SW480 (cell line): ENCODE data around the gene PLXNA4.

ENCODE experiments used
- DNase-seq: peaks from one replicate; pipeline ENCODE4 v3.0.0-alpha.2; 2016; ENCODE audit warnings: low spot score

PLXNA4 gene

DNA sequence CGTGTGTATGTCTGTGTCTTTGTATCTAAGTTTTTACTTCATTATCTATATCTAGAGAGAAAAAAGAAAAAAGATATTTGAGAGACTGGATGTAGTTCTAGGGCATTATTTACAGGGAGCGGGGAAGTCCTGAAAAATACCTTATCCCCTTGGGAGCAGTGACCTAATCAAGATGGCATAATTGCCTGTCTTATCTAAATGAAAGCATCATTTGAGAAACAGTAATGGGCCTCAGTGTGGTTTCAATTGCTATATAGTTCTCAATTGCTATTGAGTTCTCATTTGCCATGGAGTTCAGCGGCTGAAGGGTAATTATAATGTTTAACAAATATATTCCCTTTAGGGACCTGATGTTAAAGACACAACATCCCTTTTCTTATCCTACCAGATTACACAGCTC lies 216.5 kb downstream of the PLXNA4 start:
- no peak for DNase-seq

DNA sequence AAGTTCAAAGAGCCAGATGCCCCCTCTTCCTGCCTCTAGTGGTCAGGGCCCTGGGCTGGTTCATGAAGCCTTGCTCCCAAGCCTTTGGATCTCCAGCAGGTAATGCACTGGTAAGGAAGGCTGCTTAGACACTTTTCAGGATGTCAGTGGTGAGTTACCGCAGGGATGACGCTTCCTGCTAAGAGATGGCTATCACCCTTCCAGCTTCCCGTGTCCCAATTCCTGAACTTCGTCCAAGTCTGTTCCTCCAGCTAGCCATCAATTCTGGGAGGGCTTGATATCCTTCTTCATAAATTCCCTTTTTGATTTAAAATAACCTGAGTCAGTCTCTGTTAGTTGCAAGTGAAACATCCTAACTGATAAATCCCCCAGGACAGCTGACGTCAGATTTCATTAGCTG lies 221.2 kb downstream of the PLXNA4 start:
- no peak for DNase-seq

DNA sequence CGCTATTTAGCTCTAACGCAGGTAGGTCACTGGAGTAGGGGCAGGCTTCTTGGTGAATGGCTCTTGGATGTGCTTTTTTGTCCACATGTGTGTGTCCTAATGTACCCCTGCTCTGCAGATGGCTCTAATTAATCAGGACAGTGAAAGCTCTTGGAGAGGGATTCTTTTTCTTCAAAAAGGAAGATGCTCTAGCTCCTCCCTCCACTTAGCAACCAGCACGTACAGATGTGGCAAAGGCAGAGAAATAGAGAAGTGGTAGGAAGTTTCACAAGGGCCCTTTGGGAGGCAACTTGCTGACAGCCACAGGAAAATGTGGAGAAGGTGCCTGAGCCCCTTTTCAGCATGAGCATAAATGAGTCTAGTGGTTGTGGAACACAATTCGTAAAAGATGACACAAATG lies 221.7 kb downstream of the PLXNA4 start:
- no peak for DNase-seq

DNA sequence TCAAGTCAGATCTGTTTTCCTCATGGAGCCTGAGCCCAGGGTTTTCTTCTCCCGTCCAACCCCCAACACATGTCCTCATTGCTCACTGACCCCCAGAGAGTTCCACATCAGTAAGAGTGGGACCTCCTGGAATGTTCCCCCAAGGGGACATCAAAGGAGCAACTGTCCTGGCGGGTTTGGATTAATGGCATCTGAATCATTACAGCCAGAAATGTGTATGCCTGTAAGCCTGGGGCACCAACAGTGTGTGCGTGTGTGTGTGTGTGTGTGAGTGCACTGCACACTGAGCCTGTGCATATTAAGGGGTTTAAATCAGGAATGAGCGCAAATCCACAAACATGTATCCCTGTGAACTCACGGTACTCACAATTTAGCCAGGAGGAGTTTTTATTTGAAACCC lies 222.3 kb downstream of the PLXNA4 start:
- no peak for DNase-seq

DNA sequence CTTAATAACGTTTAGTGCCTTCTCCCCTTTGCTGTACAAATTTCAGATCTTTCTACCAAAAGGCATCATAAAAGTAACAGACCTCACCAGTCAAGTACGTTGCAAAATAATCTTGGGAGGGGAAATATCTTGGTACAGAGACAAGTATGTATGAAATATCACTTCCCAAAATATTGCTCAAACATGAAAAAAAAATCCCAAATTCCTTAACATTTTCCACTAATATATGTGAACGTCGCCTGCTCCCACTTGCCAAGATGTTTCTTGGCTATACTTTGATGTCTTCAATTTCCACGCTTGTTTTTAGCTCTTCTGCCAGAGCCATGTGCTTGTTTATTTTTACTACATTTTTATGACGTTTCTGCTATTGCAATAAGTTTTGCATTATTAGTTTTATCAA lies 223.5 kb downstream of the PLXNA4 start:
- no peak for DNase-seq

DNA sequence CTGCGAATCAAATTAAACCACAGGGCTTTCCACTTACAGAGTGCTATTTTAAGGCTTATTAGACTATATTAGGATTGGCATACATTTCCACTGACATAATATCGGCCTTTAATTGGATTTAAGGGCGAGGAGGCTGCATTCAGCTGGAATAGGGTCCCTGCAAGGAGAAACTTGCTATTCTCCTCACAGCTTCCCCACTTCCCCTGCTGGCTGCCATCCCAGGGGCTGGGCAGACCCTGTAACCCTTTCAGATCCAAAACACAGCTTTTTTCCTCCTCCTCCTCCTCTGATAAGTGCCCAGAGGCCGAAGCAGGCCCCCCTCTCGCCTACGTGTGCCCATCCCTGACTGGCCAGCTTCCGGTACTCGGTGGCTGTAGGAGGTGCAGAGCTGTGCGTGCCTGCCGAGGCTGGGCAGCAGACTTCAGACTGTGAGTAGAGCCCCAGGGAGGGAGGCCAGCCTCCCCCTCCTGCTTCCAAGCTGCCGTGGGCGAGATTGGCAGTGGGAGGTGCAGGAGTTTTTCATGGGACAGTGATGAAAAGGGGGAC lies 224.2 kb downstream of the PLXNA4 start:
- no peak for DNase-seq

DNA sequence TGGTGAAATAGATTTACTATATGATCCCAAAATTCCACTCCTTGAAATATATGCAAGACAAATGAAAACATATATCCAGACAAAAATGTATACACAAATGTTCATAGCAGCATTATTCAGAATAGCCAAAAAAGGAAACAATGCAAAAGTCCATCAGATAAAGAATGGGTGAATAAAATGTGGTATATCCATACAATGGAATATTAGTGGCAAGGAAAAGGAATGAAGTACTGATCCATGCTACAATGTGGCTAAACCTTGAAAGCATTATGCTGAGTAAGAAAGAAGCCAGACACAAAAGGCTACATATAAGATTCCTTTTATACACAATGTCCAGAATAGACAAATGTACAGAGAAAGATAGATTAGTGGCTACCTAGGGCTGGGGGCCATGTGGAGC lies 225.5 kb downstream of the PLXNA4 start:
- no peak for DNase-seq

DNA sequence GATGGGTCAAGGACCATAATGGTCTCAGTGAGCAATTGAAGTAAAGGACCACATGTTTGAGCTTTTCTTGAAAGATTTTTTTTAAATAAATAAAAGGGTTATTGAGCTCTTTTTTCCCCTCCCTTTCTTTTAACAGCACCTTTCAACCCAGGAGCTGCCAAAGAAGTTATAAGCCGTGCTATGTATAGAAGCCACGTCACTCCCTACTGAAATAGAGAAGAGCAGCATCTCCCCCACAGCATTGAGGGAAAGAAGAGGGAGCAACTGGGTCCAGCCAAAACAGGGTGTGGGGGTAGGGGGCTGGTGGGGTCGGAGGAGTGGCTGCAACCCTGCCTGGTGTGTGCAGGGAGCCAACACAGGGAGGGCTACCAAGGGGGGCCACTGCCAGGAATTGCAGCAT lies 227.2 kb downstream of the PLXNA4 start:
- DNase-seq: no peak

DNA sequence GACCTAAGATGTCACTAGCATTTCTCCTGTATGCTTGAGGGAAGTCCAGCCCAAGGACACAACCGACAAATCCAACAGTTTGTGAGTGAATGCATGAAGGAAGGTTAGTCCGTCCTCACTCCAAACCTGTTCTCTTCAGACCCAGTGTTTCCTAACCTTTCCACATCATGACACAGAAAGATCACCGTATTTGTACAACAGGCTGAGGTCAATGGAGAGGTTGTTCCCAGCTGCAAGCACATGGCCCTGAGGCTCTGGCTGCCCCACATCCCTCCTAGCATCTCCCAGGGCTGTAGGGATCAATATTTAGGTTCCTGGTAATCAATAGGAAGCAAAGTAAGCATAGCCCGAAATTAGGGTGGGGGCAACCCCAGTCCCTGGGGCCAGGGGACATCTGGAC lies 227.9 kb downstream of the PLXNA4 start:
- no peak for DNase-seq

DNA sequence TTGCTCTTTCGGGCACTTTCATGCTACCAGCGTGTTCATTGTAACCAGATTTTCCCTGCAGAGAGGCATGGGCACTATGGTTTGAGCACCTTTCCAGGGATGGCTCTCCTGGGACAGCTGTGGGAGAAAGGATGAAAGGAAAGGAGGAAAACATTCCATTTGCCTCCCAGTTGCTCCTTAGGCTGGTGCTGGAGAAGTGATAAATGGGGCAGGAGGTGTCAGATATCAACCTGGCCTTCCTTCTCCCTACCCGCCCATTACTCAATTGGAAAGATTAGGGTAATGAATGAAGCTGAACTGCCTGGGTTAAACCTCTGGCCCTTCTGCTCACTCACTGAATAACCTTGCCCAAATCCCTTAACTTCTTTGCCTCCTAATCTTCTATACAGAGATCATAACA lies 228.4 kb downstream of the PLXNA4 start:
- DNase-seq: no peak

DNA sequence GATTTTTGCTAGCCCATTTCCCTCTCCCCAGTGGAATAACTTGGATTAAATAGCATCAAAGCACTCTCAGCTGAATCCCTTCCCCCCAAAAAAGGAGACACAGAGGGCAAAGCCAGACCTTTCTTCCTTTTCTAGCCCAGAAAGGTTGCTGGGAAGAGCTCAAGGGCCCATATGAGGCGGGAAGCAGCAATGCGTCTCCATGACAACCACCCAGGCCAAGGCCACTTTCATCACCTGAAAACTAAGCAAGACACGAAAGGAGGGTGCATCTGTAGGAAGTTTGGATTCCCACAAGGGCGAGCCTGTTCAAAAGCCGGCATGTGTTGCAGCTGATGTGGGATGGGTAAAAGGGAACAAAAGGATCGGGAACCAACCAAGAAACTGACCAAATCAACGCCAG lies 229.1 kb downstream of the PLXNA4 start:
- no peak for DNase-seq

DNA sequence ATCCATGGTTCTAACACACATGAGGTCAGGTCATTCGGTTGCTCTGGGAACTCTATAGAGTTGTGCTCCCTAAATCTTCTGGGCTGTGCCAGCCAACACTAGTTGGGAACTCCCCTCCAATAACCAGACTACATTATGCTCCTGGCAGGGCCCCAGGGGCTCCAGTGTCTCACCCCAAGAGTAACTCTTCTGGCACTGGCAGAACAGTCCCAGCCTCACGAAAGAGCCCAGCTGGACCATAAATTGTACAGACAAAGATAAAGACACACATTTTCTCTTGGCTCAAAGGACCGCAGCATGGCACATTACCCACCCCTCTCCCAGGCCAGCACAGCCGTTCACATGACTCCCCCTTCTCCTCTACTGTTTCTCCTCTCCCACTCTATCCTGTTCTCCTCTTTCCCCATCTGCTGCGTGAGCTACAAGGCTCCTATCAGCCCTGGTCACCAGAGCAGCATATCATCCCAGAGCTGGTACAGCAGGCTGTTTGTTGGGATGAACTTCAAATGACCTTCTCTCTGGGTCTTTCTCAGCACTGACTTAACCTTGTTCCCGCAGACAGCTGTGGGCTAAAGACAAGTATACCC lies 230.6 kb downstream of the PLXNA4 start:
- DNase-seq: no peak

DNA sequence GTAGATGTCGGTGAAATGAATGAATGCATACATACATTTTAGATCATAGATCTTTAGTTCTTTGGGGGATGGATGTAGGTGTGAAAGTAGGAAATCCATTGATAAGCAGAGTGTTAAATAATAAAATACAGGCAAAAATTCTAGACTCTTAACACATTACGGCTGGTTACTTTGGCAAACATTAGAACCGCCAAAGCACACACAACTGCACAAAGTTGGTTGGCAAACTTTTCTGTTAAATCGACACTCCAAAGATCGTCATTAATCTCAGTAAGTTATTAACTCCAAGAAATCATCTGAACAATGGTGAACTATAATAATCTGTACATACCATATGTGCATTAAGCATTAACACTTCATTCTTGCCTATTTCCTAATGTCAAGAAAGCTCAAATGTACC lies 231.2 kb downstream of the PLXNA4 start:
- no peak for DNase-seq

DNA sequence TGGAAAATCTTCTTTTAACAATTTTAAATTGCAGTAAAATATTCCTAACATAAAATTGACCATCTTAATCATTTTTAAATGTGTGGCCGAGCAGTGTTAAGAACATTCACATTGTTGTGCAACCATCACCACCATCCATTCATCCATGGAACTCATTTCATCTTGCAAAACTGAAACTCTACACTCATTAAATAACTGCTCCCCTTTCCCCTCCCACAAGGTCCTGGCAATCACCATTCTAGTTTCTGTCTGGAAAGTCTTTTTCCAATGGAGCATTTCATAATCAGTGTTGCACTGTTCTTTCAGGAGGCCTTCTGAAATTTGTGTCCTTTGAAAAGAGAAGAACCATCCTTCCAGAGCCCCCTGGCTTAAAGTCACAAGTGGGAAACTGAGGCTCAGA lies 233.1 kb downstream of the PLXNA4 start:
- DNase-seq: no peak

DNA sequence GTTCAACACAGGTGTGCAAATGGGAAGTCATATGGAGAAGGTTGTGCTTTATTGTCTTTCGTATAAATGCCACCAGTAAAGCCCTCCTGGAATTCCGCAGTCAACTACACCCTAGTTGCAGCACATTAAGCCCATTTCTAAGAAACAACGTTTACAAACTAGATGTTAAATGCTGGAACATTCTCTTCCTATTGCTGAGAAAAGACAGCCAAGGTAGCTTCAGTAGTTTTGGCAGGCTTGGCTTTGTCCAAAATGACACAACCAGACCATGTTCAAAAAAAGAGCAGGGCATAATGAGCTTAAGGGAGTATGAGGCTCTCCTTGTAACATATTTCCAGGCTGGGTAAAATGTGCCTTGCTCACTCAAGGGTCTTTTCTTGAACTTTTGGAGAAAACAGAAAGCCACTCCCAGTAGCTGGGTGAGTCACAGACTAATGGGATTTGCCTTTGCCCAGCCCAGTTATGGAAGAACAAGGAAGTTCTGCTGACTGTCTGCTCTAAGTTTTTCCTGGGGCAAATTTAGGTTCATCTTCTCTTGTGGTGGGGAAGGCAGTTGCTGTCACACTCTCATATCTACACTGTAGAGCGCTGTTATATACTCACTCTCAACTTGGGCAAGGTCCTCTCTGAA lies 238.7 kb downstream of the PLXNA4 start:
- no peak for DNase-seq

DNA sequence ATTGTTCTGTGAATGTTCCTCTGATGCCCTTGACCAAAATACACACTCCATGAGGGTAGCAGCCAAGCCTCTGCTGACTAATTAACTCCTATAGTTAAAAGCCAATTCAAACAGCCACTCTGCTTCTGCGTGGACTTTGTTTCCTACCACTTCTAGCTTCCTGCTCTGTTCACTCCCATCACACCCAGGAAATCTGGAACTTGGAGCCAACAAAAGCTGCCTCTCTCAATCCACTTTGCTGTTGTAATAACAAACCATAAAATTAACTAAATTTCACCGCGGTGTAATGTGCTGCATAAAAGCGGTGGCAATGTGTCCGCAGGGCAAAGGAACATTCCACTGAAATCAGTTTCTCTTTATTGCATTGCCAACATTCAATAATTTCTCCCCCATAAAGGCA lies 239.5 kb downstream of the PLXNA4 start:
- DNase-seq: no peak

DNA sequence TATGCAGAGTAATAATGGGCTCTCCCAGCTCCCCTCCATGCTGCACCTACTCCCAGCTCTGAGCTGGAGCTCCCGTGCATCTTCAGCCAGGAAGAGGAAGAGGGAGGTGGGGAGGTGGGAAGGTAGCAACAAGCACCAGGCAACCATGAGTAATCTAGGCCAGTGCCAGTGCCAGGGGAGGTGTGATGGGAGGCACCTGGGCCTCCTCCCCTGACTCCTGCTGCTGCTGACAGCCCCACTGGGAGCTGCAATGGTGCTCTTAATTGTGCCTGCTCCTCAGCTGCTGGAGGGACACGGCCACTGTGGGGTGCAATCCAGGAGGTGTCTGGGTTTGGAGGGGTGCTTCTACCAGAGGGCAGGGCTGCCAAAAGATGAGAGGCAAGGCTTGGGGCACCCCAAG lies 243.0 kb downstream of the PLXNA4 start:
- no peak for DNase-seq

DNA sequence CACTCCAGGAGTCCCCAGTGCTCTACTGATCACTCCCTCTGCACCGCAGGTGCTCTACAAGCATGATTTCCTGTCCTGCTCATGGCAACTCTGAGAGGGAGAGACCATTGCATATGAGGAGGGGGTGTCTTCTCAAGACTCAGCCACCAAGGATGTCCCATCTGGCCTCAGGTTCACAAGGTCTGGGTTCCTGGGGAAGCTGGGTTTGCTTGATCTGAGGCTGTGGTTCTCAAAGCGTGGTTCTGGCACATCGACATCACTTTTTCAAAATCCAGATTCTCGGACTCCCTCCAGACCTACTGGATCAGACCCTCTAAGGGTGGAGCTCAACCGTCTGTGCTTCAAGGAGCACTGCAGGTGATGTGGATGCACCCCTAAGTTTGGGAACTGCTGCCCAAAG lies 247.5 kb downstream of the PLXNA4 start:
- no peak for DNase-seq

DNA sequence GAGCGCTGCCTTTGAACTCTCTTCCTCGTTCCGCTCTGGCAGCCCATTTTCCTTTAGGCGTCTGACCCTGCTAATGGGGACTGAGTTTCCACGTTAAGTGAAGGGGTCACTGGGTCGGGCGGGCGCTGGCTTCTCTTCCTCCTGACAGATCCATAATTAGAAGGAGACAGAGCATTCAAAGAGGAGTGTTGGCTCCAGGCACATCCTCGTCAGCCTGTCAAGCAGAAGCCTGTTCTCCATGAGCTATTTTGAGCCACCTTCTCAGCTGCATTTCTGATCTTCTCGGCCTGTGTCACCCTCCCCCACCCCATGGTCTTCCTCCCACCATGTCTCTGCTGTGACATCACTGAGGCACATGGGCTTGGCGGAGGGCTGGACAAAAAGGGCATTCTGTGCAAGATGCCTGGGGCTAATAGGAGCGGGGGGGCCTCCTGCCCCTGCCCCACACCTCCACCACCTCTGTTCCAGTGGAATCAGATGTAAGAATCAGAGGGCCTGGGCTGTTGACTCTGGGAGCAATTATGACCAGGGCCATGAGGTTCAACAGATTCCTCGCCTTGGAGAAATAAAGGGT lies 248.1 kb downstream of the PLXNA4 start:
- no peak for DNase-seq

DNA sequence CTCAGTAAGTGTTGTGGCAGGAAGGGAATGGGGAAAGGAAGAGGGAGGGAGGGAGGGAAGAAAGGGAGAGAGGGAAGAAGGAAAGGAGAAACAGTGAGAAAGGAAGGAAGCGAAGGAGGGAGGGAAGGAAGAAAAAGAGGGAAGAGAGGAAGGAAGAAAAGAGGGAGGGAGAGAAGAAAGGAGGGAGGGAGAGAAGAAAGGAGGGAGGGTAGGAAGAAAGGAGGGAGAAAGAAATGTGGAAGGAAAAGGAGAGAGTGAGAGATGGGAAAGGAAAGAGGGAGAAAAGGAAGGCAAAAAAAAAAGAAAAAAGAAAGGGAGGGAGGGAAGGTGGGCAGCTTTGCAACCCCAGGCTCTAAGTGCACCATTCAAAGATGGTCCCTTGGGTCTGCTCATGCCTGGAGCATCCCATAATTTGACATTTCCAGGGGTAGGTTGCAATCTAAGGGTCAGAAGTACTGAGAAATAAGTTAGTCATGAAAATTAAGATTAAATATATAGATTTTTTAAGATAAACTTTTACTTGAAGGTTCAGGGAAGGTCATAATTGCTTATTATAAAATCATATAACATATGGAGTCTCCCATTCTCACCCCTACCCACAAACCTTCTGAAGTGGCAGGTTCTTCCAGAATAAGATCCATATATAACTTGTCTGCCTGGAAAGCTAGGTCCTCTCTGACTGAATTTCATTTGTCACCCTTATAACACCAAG lies 249.2 kb downstream of the PLXNA4 start:
- no peak for DNase-seq

DNA sequence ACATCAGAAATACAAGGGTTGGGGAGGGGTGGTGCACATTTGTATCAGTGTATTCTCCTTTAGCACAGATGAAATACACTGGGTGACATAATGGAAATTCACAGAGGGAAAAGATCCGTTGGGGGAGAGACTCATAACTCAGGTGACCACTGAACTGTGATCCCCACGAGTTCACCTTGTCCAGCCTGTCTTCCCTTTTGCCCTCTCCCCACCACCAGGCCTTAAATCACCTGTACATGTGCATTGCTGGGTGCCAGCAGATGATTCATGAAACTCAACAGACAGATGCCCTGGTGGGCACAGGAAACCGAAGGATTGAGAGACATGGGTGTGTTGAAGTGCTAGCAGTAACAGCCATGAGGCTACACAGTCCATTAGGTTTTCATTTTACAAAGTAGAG lies 253.3 kb downstream of the PLXNA4 start:
- DNase-seq: no peak

DNA sequence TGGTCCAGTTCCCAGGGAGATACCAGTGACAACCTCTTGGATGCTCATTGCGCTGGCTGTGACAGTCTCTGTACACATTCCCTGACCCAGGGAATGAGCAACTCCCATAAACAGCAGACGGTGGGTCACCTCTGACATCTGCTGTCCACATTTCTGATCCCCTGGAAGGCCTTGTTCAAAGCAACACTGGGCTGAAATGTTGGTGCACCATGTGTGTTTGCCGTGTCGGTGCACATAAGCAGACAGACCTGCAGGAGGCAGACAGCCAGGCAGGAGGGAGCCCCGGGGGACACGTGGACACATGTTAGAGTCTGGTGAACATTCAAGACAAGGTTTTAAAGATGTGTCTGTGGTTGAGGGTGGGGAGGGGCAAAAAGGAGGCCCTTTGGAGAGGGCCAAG lies 254.9 kb downstream of the PLXNA4 start:
- DNase-seq: no peak

DNA sequence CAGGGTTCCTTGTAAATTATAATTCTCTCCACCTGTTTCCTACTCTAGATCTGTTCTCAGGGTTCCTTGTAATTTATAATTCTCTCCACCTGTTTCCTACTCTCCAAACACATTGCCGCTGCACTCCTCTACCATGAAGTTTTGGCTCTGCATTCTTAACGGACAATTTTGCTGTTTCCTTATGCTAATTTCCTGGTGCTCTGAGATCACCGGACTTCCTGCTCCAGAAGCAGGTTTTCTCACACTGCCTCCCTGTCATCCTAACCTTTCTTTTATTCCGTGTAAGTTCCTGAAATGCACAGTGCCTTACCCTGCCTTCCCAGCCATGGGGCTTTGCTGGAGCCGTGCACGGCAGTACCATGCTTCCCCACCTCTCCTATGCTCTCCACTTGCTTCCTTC lies 256.8 kb downstream of the PLXNA4 start:
- no peak for DNase-seq
